HCT116 (cell line): Measurements from ENCODE around the gene WNT1. TPM values are rescaled to one million over a fixed set of nuclear protein-coding genes. Genes with fewer than 3 reads are reported as not detected.

Source experiments
- ATAC-seq: fragments of 200-7000 bp; cut with Tn5 transposase; 2 replicates; pipeline ENCODE4 v1.9.1; 2020; ENCODE audit warnings: mild to moderate bottlenecking, moderate library complexity
- BruUV-seq: library from RNA; stranded (reverse); fragments of 400-500 nt; replicated peaks from 2 replicates; lab custom pipeline; 2021; lab: Mats Ljungman, UMichigan
- CTCF ChIA-PET: fragments of 300-600 bp; sonication (Branson Sonifier 250); formaldehyde crosslinking; loops from one replicate; lab custom pipeline; 2021; ENCODE audit warnings: antibody characterized with exemption; lab: Charles Lee
- POLR2A ChIA-PET: fragments of 300-600, 350-600 bp; sonication (Branson Sonifier 250); formaldehyde crosslinking; loops from one replicate; lab custom pipeline; 2021; ENCODE audit warnings: antibody characterized with exemption; lab: Charles Lee
- RAD21 ChIA-PET, 2 experiments: fragments of 300-600 bp; sonication (Branson Sonifier 250); formaldehyde crosslinking; loops; one replicate each; lab custom pipeline; 2023; ENCODE audit warnings: low total read pairs in 2 of 2; ENCODE audit not compliant: uncharacterized antibody in 2 of 2, unreplicated experiment in 2 of 2, low non-redundant PET in 1 of 2; lab: Charles Lee
- DNase-seq: peaks from one replicate; pipeline ENCODE4 v3.0.0-alpha.2; 2010; ENCODE audit warnings: low read depth, low spot score
- H2AFZ ChIP-seq: fragments of 200-600 bp; shearing (Covaris generic), sonication (generic); 2 replicates; pipeline ENCODE4 v1.6.1; 2017; ENCODE audit warnings: low read depth, mixed run types, mixed read lengths, antibody characterized with exemption, low read length; ENCODE audit not compliant: poor library complexity, severe bottlenecking
- H3K27ac ChIP-seq: 2 replicates; pipeline ENCODE4 v1.5.1; 2012; ENCODE audit warnings: low read depth, low read length
- H3K27me3 ChIP-seq: fragments of 200-600 bp; sonication (generic); 2 replicates; pipeline ENCODE4 v1.6.1; 2016; ENCODE audit warnings: mixed run types, low read length, mixed read lengths; ENCODE audit not compliant: insufficient read depth
- H3K36me3 ChIP-seq, 2 experiments: fragments of 200-500 bp in 1 of 2; fragments of 200-600 bp in 1 of 2; sonication (Bioruptor generic) in 1 of 2; sonication (generic) in 1 of 2; 2 replicates each; pipeline versions ENCODE4 v1.5.1 to v1.6.1; 2014 to 2016; ENCODE audit warnings: low read length in 2 of 2, inconsistent platforms in 1 of 2, mixed read lengths in 1 of 2, mixed run types in 1 of 2; ENCODE audit not compliant: insufficient read depth in 2 of 2, control insufficient read depth in 1 of 2
- H3K4me1 ChIP-seq, 2 experiments: fragments of 200-600 bp in 1 of 2; sonication (generic) in 1 of 2; 2 replicates each; pipeline versions ENCODE4 v1.5.1 to v1.6.1; 2012 to 2017; ENCODE audit warnings: low read length in 2 of 2, inconsistent platforms in 1 of 2, mild to moderate bottlenecking in 1 of 2, mixed read lengths in 1 of 2, mixed run types in 1 of 2, moderate library complexity in 1 of 2; ENCODE audit not compliant: insufficient read depth in 2 of 2, control insufficient read depth in 1 of 2
- H3K4me2 ChIP-seq: fragments of 200-600 bp; sonication (generic); 2 replicates; pipeline ENCODE4 v1.6.1; 2017; ENCODE audit warnings: mixed run types, low read length, mixed read lengths
- H3K4me3 ChIP-seq, 2 experiments: fragments of 200-600 bp in 1 of 2; sonication (generic) in 1 of 2; replicated peaks in 1 of 2; 2 replicates each; pipeline ENCODE4 v1.5.1; 2011 to 2016; ENCODE audit warnings: low read length in 2 of 2, control low read depth in 1 of 2, low read depth in 1 of 2, mild to moderate bottlenecking in 1 of 2, mixed read lengths in 1 of 2, mixed run types in 1 of 2
- H3K79me2 ChIP-seq: fragments of 200-600 bp; sonication (generic); 2 replicates; pipeline ENCODE4 v1.6.1; 2017; ENCODE audit warnings: mild to moderate bottlenecking, mixed run types, low read length, moderate library complexity, mixed read lengths; ENCODE audit not compliant: insufficient read depth
- H3K9ac ChIP-seq: fragments of 200-600 bp; sonication (generic); 2 replicates; pipeline ENCODE4 v1.6.1; 2016; ENCODE audit warnings: low read length, mixed read lengths
- H3K9me2 ChIP-seq: fragments of 200-600 bp; sonication (generic), shearing (Covaris generic); 2 replicates; pipeline ENCODE4 v1.6.1; 2017; ENCODE audit warnings: mixed run types, mild to moderate bottlenecking, moderate library complexity; ENCODE audit not compliant: insufficient read depth
- H3K9me3 ChIP-seq, 2 experiments: fragments of 200-500 bp in 1 of 2; fragments of 200-600 bp in 1 of 2; sonication (Bioruptor generic) in 1 of 2; sonication (generic) in 1 of 2; 2 replicates each; pipeline ENCODE4 v1.6.1; 2014 to 2017; ENCODE audit warnings: low read length in 2 of 2, mixed read lengths in 2 of 2, inconsistent platforms in 1 of 2, low read depth in 1 of 2, mild to moderate bottlenecking in 1 of 2, mixed run types in 1 of 2, moderate library complexity in 1 of 2; ENCODE audit not compliant: control insufficient read depth in 1 of 2, insufficient read depth in 1 of 2
- H4K20me1 ChIP-seq: fragments of 200-600 bp; sonication (generic), shearing (Covaris generic); 2 replicates; pipeline ENCODE4 v1.6.1; 2017; ENCODE audit warnings: mixed run types, mild to moderate bottlenecking, moderate library complexity; ENCODE audit not compliant: insufficient read depth
- CBX3 ChIP-seq: IDR thresholded peaks from 2 replicates; pipeline ENCODE4 v1.6.1; 2012; ENCODE audit warnings: low read depth
- CEBPB ChIP-seq: IDR thresholded peaks from 2 replicates; pipeline ENCODE4 v1.6.1; 2012; ENCODE audit warnings: low read depth
- CTCF ChIP-seq, 3 experiments: fragments of 200-600 bp in 1 of 3; sonication (generic) in 1 of 3; IDR thresholded peaks in 2 of 3; conservative IDR thresholded peaks in 1 of 3; 2 replicates each; pipeline ENCODE4 v1.5.1; 2012 to 2017; ENCODE audit warnings: low read depth in 2 of 3, low read length in 2 of 3, antibody characterized with exemption in 1 of 3, borderline replicate concordance in 1 of 3, control low read depth in 1 of 3, mild to moderate bottlenecking in 1 of 3, mixed read lengths in 1 of 3, mixed run types in 1 of 3, moderate library complexity in 1 of 3; ENCODE audit not compliant: insufficient read depth in 1 of 3
- ELF1 ChIP-seq: IDR thresholded peaks from 2 replicates; pipeline ENCODE4 v1.6.1; 2012; ENCODE audit warnings: low read depth, borderline replicate concordance
- POLR2A ChIP-seq: IDR thresholded peaks from 2 replicates; pipeline ENCODE4 v1.7.0; 2011; ENCODE audit warnings: borderline replicate concordance; ENCODE audit not compliant: insufficient read depth, insufficient read length; ENCODE audit errors: extremely low read depth
- POLR2AphosphoS5 ChIP-seq: IDR thresholded peaks from 2 replicates; pipeline ENCODE4 v1.6.1; 2011; ENCODE audit warnings: mild to moderate bottlenecking, low read depth, low read length, moderate library complexity
- REST ChIP-seq: IDR thresholded peaks from 2 replicates; pipeline ENCODE4 v1.6.1; 2012; ENCODE audit warnings: low read depth
- SP1 ChIP-seq: IDR thresholded peaks from 2 replicates; pipeline ENCODE4 v1.6.1; 2012; ENCODE audit warnings: low read depth
- YY1 ChIP-seq: IDR thresholded peaks from 2 replicates; pipeline ENCODE4 v1.6.1; 2011; ENCODE audit warnings: low read length, low read depth, moderate library complexity, mild to moderate bottlenecking; ENCODE audit not compliant: insufficient replicate concordance; ENCODE audit errors: extremely low read depth
- intact Hi-C: fragments of 100-400 bp; cut with micrococcal nuclease; formaldehyde crosslinking; loops from 2 replicates; pipeline ENCODE4 v1.10.0; 2022
- total RNA-seq: library from RNA; stranded (reverse); gene quantifications from one replicate; pipeline ENCODE4 v1.2.1, GENCODE V29; 2021; ENCODE audit not compliant: unreplicated experiment

WNT1 gene
- total RNA-seq, 1 experiment from 2014 or later, result not detected

- H3K4me1 ChIP-seq, result peaks cover 13 to 16% of the 10 kb centered on the region in 2 experiments
- H3K27ac ChIP-seq, result no peak overlapping the region
- no peak overlapping the region for H3K4me3 ChIP-seq
- RAD21 ChIA-PET, result no interaction called here
- H2AFZ ChIP-seq, result no peak overlapping the region
- no peaks in the 10 kb centered on the region for H3K27me3 ChIP-seq
- intact Hi-C loops, result no loop called here
- H4K20me1 ChIP-seq, result no peaks in the 10 kb centered on the region
- POLR2A ChIA-PET, result no interaction called here
- H3K4me2 ChIP-seq, result no peak overlapping the region
- no peaks in the 10 kb centered on the region for H3K9me3 ChIP-seq
- no peaks in the 10 kb centered on the region for H3K9me2 ChIP-seq
- BruUV-seq, result no TSS peak
- CTCF ChIA-PET, result interaction anchor here (1.4 to 2.0 kb wide), 2 partner anchors 15 to 25 kb away, joined by 4 to 5 read pairs; partner anchors contain the start of gene DDN
- peaks cover 11% of the 10 kb centered on the region; the same call in 1 of the 2 replicates for H3K79me2 ChIP-seq
- DNase-seq (no peak), ATAC-seq (no peak)
- H3K9ac ChIP-seq, result no peak overlapping the region
- peaks cover 4 to 5% of the 10 kb centered on the region in 2 experiments; a peak in 2 of 4 replicates for H3K36me3 ChIP-seq
- no peak for TF ChIP-seq CTCF (IDR thresholded peaks at IDR 0.05 in 2 of 3, conservative IDR thresholded peaks at IDR 0.05 in 1 of 3; ENCODE audit: borderline replicate concordance in 1 of 3, insufficient read depth in 1 of 3, low read depth in 2 of 3, low read length in 2 of 3)
- TF ChIP-seq CBX3, result no peak
- no peak for TF ChIP-seq CEBPB
- TF ChIP-seq YY1, result no peak
- no peak for TF ChIP-seq REST
- TF ChIP-seq ELF1, result no peak
- TF ChIP-seq POLR2AphosphoS5, result no peak
- TF ChIP-seq SP1, result no peak
- TF ChIP-seq POLR2A, result no peak
Measured at GRCh38 chr12:49013428-49013827, 35.3 kb downstream of the WNT1 start.
